HCT116 (cell line): ENCODE data around the gene PROM2. TPM values are rescaled to one million over a fixed set of nuclear protein-coding genes. Genes with fewer than 3 reads are reported as not detected.

Experiments
- ATAC-seq: fragments of 200-7000 bp; cut with Tn5 transposase; 2 replicates; pipeline ENCODE4 v1.9.1; 2020; ENCODE audit warnings: mild to moderate bottlenecking, moderate library complexity
- BruUV-seq: library from RNA; stranded (reverse); fragments of 400-500 nt; replicated peaks from 2 replicates; lab custom pipeline; 2021; lab: Mats Ljungman, UMichigan
- CTCF ChIA-PET: fragments of 300-600 bp; sonication (Branson Sonifier 250); formaldehyde crosslinking; loops from one replicate; lab custom pipeline; 2021; ENCODE audit warnings: antibody characterized with exemption; lab: Charles Lee
- POLR2A ChIA-PET: fragments of 300-600, 350-600 bp; sonication (Branson Sonifier 250); formaldehyde crosslinking; loops from one replicate; lab custom pipeline; 2021; ENCODE audit warnings: antibody characterized with exemption; lab: Charles Lee
- RAD21 ChIA-PET, 2 experiments: fragments of 300-600 bp; sonication (Branson Sonifier 250); formaldehyde crosslinking; loops; one replicate each; lab custom pipeline; 2023; ENCODE audit warnings: low total read pairs in 2 of 2; ENCODE audit not compliant: uncharacterized antibody in 2 of 2, unreplicated experiment in 2 of 2, low non-redundant PET in 1 of 2; lab: Charles Lee
- DNase-seq: peaks from one replicate; pipeline ENCODE4 v3.0.0-alpha.2; 2010; ENCODE audit warnings: low read depth, low spot score
- H2AFZ ChIP-seq: fragments of 200-600 bp; shearing (Covaris generic), sonication (generic); 2 replicates; pipeline ENCODE4 v1.6.1; 2017; ENCODE audit warnings: low read depth, mixed run types, mixed read lengths, antibody characterized with exemption, low read length; ENCODE audit not compliant: poor library complexity, severe bottlenecking
- H3K27ac ChIP-seq: 2 replicates; pipeline ENCODE4 v1.5.1; 2012; ENCODE audit warnings: low read depth, low read length
- H3K27me3 ChIP-seq: fragments of 200-600 bp; sonication (generic); 2 replicates; pipeline ENCODE4 v1.6.1; 2016; ENCODE audit warnings: mixed run types, low read length, mixed read lengths; ENCODE audit not compliant: insufficient read depth
- H3K36me3 ChIP-seq, 2 experiments: fragments of 200-500 bp in 1 of 2; fragments of 200-600 bp in 1 of 2; sonication (Bioruptor generic) in 1 of 2; sonication (generic) in 1 of 2; 2 replicates each; pipeline versions ENCODE4 v1.5.1 to v1.6.1; 2014 to 2016; ENCODE audit warnings: low read length in 2 of 2, inconsistent platforms in 1 of 2, mixed read lengths in 1 of 2, mixed run types in 1 of 2; ENCODE audit not compliant: insufficient read depth in 2 of 2, control insufficient read depth in 1 of 2
- H3K4me1 ChIP-seq, 2 experiments: fragments of 200-600 bp in 1 of 2; sonication (generic) in 1 of 2; 2 replicates each; pipeline versions ENCODE4 v1.5.1 to v1.6.1; 2012 to 2017; ENCODE audit warnings: low read length in 2 of 2, inconsistent platforms in 1 of 2, mild to moderate bottlenecking in 1 of 2, mixed read lengths in 1 of 2, mixed run types in 1 of 2, moderate library complexity in 1 of 2; ENCODE audit not compliant: insufficient read depth in 2 of 2, control insufficient read depth in 1 of 2
- H3K4me2 ChIP-seq: fragments of 200-600 bp; sonication (generic); 2 replicates; pipeline ENCODE4 v1.6.1; 2017; ENCODE audit warnings: mixed run types, low read length, mixed read lengths
- H3K4me3 ChIP-seq, 2 experiments: fragments of 200-600 bp in 1 of 2; sonication (generic) in 1 of 2; replicated peaks in 1 of 2; 2 replicates each; pipeline ENCODE4 v1.5.1; 2011 to 2016; ENCODE audit warnings: low read length in 2 of 2, control low read depth in 1 of 2, low read depth in 1 of 2, mild to moderate bottlenecking in 1 of 2, mixed read lengths in 1 of 2, mixed run types in 1 of 2
- H3K79me2 ChIP-seq: fragments of 200-600 bp; sonication (generic); 2 replicates; pipeline ENCODE4 v1.6.1; 2017; ENCODE audit warnings: mild to moderate bottlenecking, mixed run types, low read length, moderate library complexity, mixed read lengths; ENCODE audit not compliant: insufficient read depth
- H3K9ac ChIP-seq: fragments of 200-600 bp; sonication (generic); 2 replicates; pipeline ENCODE4 v1.6.1; 2016; ENCODE audit warnings: low read length, mixed read lengths
- H3K9me2 ChIP-seq: fragments of 200-600 bp; sonication (generic), shearing (Covaris generic); 2 replicates; pipeline ENCODE4 v1.6.1; 2017; ENCODE audit warnings: mixed run types, mild to moderate bottlenecking, moderate library complexity; ENCODE audit not compliant: insufficient read depth
- H3K9me3 ChIP-seq, 2 experiments: fragments of 200-500 bp in 1 of 2; fragments of 200-600 bp in 1 of 2; sonication (Bioruptor generic) in 1 of 2; sonication (generic) in 1 of 2; 2 replicates each; pipeline ENCODE4 v1.6.1; 2014 to 2017; ENCODE audit warnings: low read length in 2 of 2, mixed read lengths in 2 of 2, inconsistent platforms in 1 of 2, low read depth in 1 of 2, mild to moderate bottlenecking in 1 of 2, mixed run types in 1 of 2, moderate library complexity in 1 of 2; ENCODE audit not compliant: control insufficient read depth in 1 of 2, insufficient read depth in 1 of 2
- H4K20me1 ChIP-seq: fragments of 200-600 bp; sonication (generic), shearing (Covaris generic); 2 replicates; pipeline ENCODE4 v1.6.1; 2017; ENCODE audit warnings: mixed run types, mild to moderate bottlenecking, moderate library complexity; ENCODE audit not compliant: insufficient read depth
- EGR1 ChIP-seq: IDR thresholded peaks from 2 replicates; pipeline ENCODE4 v1.6.1; 2012; ENCODE audit warnings: low read depth
- ELF1 ChIP-seq: IDR thresholded peaks from 2 replicates; pipeline ENCODE4 v1.6.1; 2012; ENCODE audit warnings: low read depth, borderline replicate concordance
- EZH2phosphoT487 ChIP-seq: fragments of 200-600 bp; IDR thresholded peaks from 2 replicates; pipeline ENCODE4 v1.6.1; 2018; ENCODE audit warnings: antibody characterized with exemption, borderline replicate concordance
- JUND ChIP-seq: IDR thresholded peaks from 2 replicates; pipeline ENCODE4 v1.6.1; 2012
- MAX ChIP-seq: IDR thresholded peaks from 2 replicates; pipeline ENCODE4 v1.6.1; 2012
- POLR2AphosphoS5 ChIP-seq: IDR thresholded peaks from 2 replicates; pipeline ENCODE4 v1.6.1; 2011; ENCODE audit warnings: mild to moderate bottlenecking, low read depth, low read length, moderate library complexity
- RAD21 ChIP-seq: IDR thresholded peaks from 2 replicates; pipeline ENCODE4 v1.6.1; 2012; ENCODE audit warnings: low read depth, mild to moderate bottlenecking
- REST ChIP-seq: IDR thresholded peaks from 2 replicates; pipeline ENCODE4 v1.6.1; 2012; ENCODE audit warnings: low read depth
- SP1 ChIP-seq: IDR thresholded peaks from 2 replicates; pipeline ENCODE4 v1.6.1; 2012; ENCODE audit warnings: low read depth
- YY1 ChIP-seq: IDR thresholded peaks from 2 replicates; pipeline ENCODE4 v1.6.1; 2011; ENCODE audit warnings: low read length, low read depth, moderate library complexity, mild to moderate bottlenecking; ENCODE audit not compliant: insufficient replicate concordance; ENCODE audit errors: extremely low read depth
- ZNF274 ChIP-seq: fragments of 200-500 bp; sonication (Bioruptor generic); IDR thresholded peaks from 2 replicates; pipeline ENCODE4 v1.6.1; 2014; ENCODE audit warnings: mild to moderate bottlenecking, low read depth, low read length, inconsistent platforms
- intact Hi-C: fragments of 100-400 bp; cut with micrococcal nuclease; formaldehyde crosslinking; loops from 2 replicates; pipeline ENCODE4 v1.10.0; 2022
- total RNA-seq: library from RNA; stranded (reverse); gene quantifications from one replicate; pipeline ENCODE4 v1.2.1, GENCODE V29; 2021; ENCODE audit not compliant: unreplicated experiment
- TF ChIP-seq, protein P1 (sequence below), 3 experiments: fragments of 200-600 bp in 1 of 3; sonication (generic) in 1 of 3; IDR thresholded peaks in 2 of 3; conservative IDR thresholded peaks in 1 of 3; 2 replicates each; pipeline ENCODE4 v1.5.1; 2012 to 2017; ENCODE audit warnings: low read depth in 2 of 3, low read length in 2 of 3, antibody characterized with exemption in 1 of 3, borderline replicate concordance in 1 of 3, control low read depth in 1 of 3, mild to moderate bottlenecking in 1 of 3, mixed read lengths in 1 of 3, mixed run types in 1 of 3, moderate library complexity in 1 of 3; ENCODE audit not compliant: insufficient read depth in 1 of 3

PROM2 gene
- total RNA-seq, 1 experiment from 2014 or later: 11.9 TPM

DNA sequence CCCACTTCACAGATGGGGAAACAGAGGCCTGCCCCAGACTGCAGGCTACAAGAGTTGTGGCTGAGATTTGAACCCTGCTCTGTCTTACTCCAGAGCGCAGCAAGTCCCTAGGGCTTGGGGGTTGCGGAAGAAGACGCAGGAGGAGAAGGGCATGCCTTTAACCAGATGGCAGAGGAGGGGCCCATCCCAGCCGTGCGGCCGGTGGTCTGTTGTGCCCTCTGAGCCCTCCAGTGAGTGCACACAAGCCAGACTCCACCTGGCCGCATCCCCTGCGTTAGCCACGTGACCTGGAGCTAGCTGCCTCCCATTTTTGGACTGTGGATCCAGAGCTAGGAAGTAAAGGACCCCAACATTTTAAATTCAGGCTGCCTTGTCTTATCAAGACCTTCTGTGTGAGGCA, 25.7 kb downstream of the PROM2 start:
- ATAC-seq: no peak
- no peak overlapping the region for H3K4me3 ChIP-seq
- H3K27me3 ChIP-seq: no peaks in the 10 kb centered on the region
- CTCF ChIA-PET: interaction anchor here (1.4 kb wide), 1 partner anchor 69 kb away, joined by 4 read pairs; no protein-coding TSS in a partner anchor
- BruUV-seq: no TSS peak
- no peak overlapping the region for H3K9ac ChIP-seq
- no peaks in the 10 kb centered on the region for H4K20me1 ChIP-seq
- POLR2A ChIA-PET: no interaction called here
- H3K4me1 ChIP-seq: peaks cover 0 to 8% of the 10 kb centered on the region in 2 experiments; a peak in 1 of 4 replicates
- H2AFZ ChIP-seq: no peak overlapping the region
- TF ChIP-seq ELF1 (no peak), EGR1 (no peak), RAD21 (no peak), EZH2phosphoT487 (no peak), REST (no peak), POLR2AphosphoS5 (no peak), JUND (no peak), YY1 (no peak), MAX (no peak), SP1 (no peak), ZNF274 (no peak)
- TF ChIP-seq, protein P1, sequence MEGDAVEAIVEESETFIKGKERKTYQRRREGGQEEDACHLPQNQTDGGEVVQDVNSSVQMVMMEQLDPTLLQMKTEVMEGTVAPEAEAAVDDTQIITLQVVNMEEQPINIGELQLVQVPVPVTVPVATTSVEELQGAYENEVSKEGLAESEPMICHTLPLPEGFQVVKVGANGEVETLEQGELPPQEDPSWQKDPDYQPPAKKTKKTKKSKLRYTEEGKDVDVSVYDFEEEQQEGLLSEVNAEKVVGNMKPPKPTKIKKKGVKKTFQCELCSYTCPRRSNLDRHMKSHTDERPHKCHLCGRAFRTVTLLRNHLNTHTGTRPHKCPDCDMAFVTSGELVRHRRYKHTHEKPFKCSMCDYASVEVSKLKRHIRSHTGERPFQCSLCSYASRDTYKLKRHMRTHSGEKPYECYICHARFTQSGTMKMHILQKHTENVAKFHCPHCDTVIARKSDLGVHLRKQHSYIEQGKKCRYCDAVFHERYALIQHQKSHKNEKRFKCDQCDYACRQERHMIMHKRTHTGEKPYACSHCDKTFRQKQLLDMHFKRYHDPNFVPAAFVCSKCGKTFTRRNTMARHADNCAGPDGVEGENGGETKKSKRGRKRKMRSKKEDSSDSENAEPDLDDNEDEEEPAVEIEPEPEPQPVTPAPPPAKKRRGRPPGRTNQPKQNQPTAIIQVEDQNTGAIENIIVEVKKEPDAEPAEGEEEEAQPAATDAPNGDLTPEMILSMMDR (IDR thresholded peaks at IDR 0.05 in 2 of 3, conservative IDR thresholded peaks at IDR 0.05 in 1 of 3; ENCODE audit: borderline replicate concordance in 1 of 3, insufficient read depth in 1 of 3, low read depth in 2 of 3, low read length in 2 of 3): no peak
- TF ChIP-seq, all 23 proteins: peak for 0
- no peaks in the 10 kb centered on the region for H3K9me2 ChIP-seq
- RAD21 ChIA-PET: interaction anchor here in 1 of 2 experiments (1.1 kb wide), 1 partner anchor 68 kb away, joined by 3 read pairs; no protein-coding TSS in a partner anchor
- H3K79me2 ChIP-seq: no peaks in the 10 kb centered on the region
- no peak overlapping the region for H3K27ac ChIP-seq
- H3K9me3 ChIP-seq: no peaks in the 10 kb centered on the region
- DNase-seq: no peak
- intact Hi-C loops: no loop called here
- no peak overlapping the region for H3K4me2 ChIP-seq
- no peaks in the 10 kb centered on the region for H3K36me3 ChIP-seq
